ENCODE data around the gene TMEM109.

The TMEM109 gene

DNA sequence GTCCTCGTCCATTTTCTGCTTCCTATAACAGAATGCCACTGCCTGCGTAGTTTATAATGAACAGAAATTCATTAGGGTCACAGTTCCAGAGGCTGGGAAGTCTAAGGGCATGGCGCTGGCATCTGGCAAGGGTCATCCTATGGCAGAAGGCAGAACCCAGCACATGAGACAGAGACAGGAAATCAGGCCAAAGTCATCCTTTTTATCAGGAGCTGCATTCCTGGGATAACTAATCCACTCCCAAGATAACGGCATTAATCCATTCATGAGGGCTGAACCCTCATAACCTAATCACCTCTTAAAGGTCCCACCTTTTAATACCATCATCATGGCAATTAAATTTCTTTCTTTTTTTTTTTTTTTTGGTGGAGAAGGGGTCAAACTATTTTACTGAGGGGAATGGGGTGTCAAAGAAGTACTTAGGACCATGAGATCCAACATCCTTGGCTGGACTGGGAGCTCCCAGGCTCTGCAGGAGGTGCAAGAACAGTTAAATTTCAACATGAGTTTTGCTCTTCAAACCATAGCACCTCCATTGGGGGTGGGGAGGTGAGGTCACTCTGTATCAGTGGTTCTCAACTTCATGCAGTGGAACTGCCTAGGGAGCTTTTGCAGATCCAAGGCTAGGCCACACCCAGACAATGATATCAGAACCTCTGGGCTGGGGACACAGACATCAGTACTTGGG lies 4.4 kb downstream of the TMEM109 start:
- Histone ChIP-seq H3K36me3 (ENCODE audit: insufficient read depth, insufficient read length, low read length) (peaks cover 60% of the 10 kb centered on the region), H3K9ac (ENCODE audit: insufficient read length, low read depth) (no peak overlapping the region), H3K27me3 (ENCODE audit: insufficient read depth, insufficient read length) (no peaks in the 10 kb centered on the region), H3K4me1 (ENCODE audit: insufficient read depth, insufficient read length) (peaks cover 17% of the 10 kb centered on the region), H3K4me3 (ENCODE audit: insufficient read length, low read depth) (no peak overlapping the region), H3K9me3 (ENCODE audit: insufficient read depth, low read length) (peaks cover 1% of the 10 kb centered on the region; the same call in 1 of the 2 replicates)
- TF ChIP-seq YY1 (IDR thresholded peaks at IDR 0.05; ENCODE audit: insufficient read depth, insufficient read length), result no peak
- TF ChIP-seq ZNF274 (IDR thresholded peaks at IDR 0.05; ENCODE audit: low read depth, low read length), result no peak
- TF ChIP-seq SUZ12 (IDR thresholded peaks at IDR 0.05; ENCODE audit: extremely low read depth, insufficient read depth, insufficient read length), result no peak
- no peak for DNase-seq (ENCODE audit: low read depth, low spot score)

DNA sequence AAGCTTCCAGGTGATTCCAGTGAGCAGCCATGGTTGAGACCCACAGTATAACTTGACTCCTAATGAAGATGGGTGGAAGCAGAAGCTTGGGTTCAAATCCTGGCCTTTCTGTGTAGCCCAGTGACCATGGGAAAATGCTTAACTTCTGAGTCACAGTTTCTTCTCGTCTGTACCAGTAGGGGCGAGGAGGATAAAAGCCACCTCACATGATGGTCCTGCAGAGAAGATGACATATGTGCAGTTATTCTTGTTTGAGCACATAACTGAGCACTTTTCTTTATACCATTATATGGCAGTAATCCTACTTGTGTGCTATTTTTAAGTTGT lies 4.9 kb downstream of the TMEM109 start:
- H3K4me1 ChIP-seq (ENCODE audit: insufficient read depth, insufficient read length), result peaks cover 19% of the 10 kb centered on the region
- DNase-seq (ENCODE audit: low read depth, low spot score), result no peak
- peaks cover 6% of the 10 kb centered on the region; the same call in 1 of the 2 replicates for H3K9me3 ChIP-seq (ENCODE audit: insufficient read depth, low read length)
- H3K36me3 ChIP-seq (ENCODE audit: insufficient read depth, insufficient read length, low read length), result peaks cover 63% of the 10 kb centered on the region
- H3K27me3 ChIP-seq (ENCODE audit: insufficient read depth, insufficient read length), result no peaks in the 10 kb centered on the region
- no peak overlapping the region for H3K9ac ChIP-seq (ENCODE audit: insufficient read length, low read depth)
- TF ChIP-seq SUZ12 (IDR thresholded peaks at IDR 0.05; ENCODE audit: extremely low read depth, insufficient read depth, insufficient read length), result no peak
- no peak for TF ChIP-seq ZNF274 (IDR thresholded peaks at IDR 0.05; ENCODE audit: low read depth, low read length)
- TF ChIP-seq YY1 (IDR thresholded peaks at IDR 0.05; ENCODE audit: insufficient read depth, insufficient read length), result no peak
- H3K4me3 ChIP-seq (ENCODE audit: insufficient read length, low read depth), result no peak overlapping the region

GRCh38 chr11:60919320-60919719 lies 5.4 kb downstream of the TMEM109 start:
- no peak for DNase-seq (ENCODE audit: low read depth, low spot score)
- Histone ChIP-seq H3K9me3 (ENCODE audit: insufficient read depth, low read length) (peaks cover 7% of the 10 kb centered on the region; the same call in 1 of the 2 replicates), H3K36me3 (ENCODE audit: insufficient read depth, insufficient read length, low read length) (peaks cover 63% of the 10 kb centered on the region), H3K4me3 (ENCODE audit: insufficient read length, low read depth) (no peak overlapping the region), H3K27me3 (ENCODE audit: insufficient read depth, insufficient read length) (no peaks in the 10 kb centered on the region), H3K4me1 (ENCODE audit: insufficient read depth, insufficient read length) (peaks cover 19% of the 10 kb centered on the region), H3K9ac (ENCODE audit: insufficient read length, low read depth) (no peak overlapping the region)
- no peak for TF ChIP-seq ZNF274 (IDR thresholded peaks at IDR 0.05; ENCODE audit: low read depth, low read length)
- no peak for TF ChIP-seq YY1 (IDR thresholded peaks at IDR 0.05; ENCODE audit: insufficient read depth, insufficient read length)
- TF ChIP-seq SUZ12 (IDR thresholded peaks at IDR 0.05; ENCODE audit: extremely low read depth, insufficient read depth, insufficient read length), result no peak

GRCh38 chr11:60919956-60920355 lies 6.0 kb downstream of the TMEM109 start:
- peaks cover 63% of the 10 kb centered on the region for H3K36me3 ChIP-seq (ENCODE audit: insufficient read depth, insufficient read length, low read length)
- H3K9ac ChIP-seq (ENCODE audit: insufficient read length, low read depth), result no peak overlapping the region
- H3K9me3 ChIP-seq (ENCODE audit: insufficient read depth, low read length), result peaks cover 7% of the 10 kb centered on the region; the same call in 1 of the 2 replicates
- no peak for DNase-seq (ENCODE audit: low read depth, low spot score)
- no peak overlapping the region for H3K4me3 ChIP-seq (ENCODE audit: insufficient read length, low read depth)
- peaks cover 18% of the 10 kb centered on the region for H3K4me1 ChIP-seq (ENCODE audit: insufficient read depth, insufficient read length)
- no peaks in the 10 kb centered on the region for H3K27me3 ChIP-seq (ENCODE audit: insufficient read depth, insufficient read length)
- TF ChIP-seq SUZ12 (IDR thresholded peaks at IDR 0.05; ENCODE audit: extremely low read depth, insufficient read depth, insufficient read length) (no peak), ZNF274 (IDR thresholded peaks at IDR 0.05; ENCODE audit: low read depth, low read length) (no peak), YY1 (IDR thresholded peaks at IDR 0.05; ENCODE audit: insufficient read depth, insufficient read length) (no peak)

DNA sequence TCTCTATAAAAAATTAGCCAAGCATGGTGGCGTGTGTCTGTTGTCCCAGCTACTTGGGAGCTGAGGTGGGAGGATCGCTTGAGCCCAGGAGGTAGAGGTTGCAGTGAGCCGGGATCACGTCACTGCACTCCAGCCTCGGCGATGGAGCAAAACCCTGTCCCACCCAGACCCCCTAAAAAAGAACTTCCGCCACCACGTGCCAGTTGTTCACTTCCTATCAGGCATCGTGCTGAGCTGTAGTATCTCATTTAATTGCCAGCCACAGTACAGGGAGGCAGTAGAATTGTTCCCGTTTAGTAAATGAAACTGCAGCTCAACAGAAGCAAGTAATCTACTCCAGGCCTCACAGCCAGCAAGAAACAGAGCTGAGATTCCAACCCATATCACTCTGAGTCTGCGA lies 7.3 kb downstream of the TMEM109 start:
- peaks cover 7% of the 10 kb centered on the region; the same call in 1 of the 2 replicates for H3K9me3 ChIP-seq (ENCODE audit: insufficient read depth, low read length)
- no peak overlapping the region for H3K9ac ChIP-seq (ENCODE audit: insufficient read length, low read depth)
- no peaks in the 10 kb centered on the region for H3K27me3 ChIP-seq (ENCODE audit: insufficient read depth, insufficient read length)
- no peak overlapping the region for H3K4me3 ChIP-seq (ENCODE audit: insufficient read length, low read depth)
- no peak for DNase-seq (ENCODE audit: low read depth, low spot score)
- peaks cover 66% of the 10 kb centered on the region for H3K36me3 ChIP-seq (ENCODE audit: insufficient read depth, insufficient read length, low read length)
- peaks cover 14% of the 10 kb centered on the region for H3K4me1 ChIP-seq (ENCODE audit: insufficient read depth, insufficient read length)
- no peak for TF ChIP-seq ZNF274 (IDR thresholded peaks at IDR 0.05; ENCODE audit: low read depth, low read length)
- no peak for TF ChIP-seq YY1 (IDR thresholded peaks at IDR 0.05; ENCODE audit: insufficient read depth, insufficient read length)
- TF ChIP-seq SUZ12 (IDR thresholded peaks at IDR 0.05; ENCODE audit: extremely low read depth, insufficient read depth, insufficient read length), result no peak

DNA sequence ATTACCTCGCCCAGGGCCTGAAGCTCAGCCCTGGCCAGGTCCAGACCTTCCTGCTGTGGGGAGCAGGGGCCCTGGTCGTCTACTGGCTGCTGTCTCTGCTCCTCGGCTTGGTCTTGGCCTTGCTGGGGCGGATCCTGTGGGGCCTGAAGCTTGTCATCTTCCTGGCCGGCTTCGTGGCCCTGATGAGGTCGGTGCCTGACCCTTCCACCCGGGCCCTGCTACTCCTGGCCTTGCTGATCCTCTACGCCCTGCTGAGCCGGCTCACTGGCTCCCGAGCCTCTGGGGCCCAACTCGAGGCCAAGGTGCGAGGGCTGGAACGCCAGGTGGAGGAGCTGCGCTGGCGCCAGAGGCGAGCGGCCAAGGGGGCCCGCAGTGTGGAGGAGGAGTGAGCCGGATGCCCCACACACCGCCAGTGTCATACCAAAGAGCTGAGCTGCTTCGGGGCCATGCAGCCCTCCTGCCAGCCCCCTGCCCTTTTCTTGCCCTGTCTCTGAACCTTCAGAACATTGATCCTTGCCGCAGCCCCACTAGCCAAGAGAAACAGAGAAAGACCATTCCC lies 7.9 kb downstream of the TMEM109 start:
- Histone ChIP-seq H3K4me1 (ENCODE audit: insufficient read depth, insufficient read length) (peaks cover 10% of the 10 kb centered on the region), H3K36me3 (ENCODE audit: insufficient read depth, insufficient read length, low read length) (peaks cover 68% of the 10 kb centered on the region), H3K9me3 (ENCODE audit: insufficient read depth, low read length) (peaks cover 7% of the 10 kb centered on the region; the same call in 1 of the 2 replicates), H3K9ac (ENCODE audit: insufficient read length, low read depth) (no peak overlapping the region), H3K4me3 (ENCODE audit: insufficient read length, low read depth) (no peak overlapping the region), H3K27me3 (ENCODE audit: insufficient read depth, insufficient read length) (no peaks in the 10 kb centered on the region)
- DNase-seq (ENCODE audit: low read depth, low spot score), result no peak
- TF ChIP-seq ZNF274 (IDR thresholded peaks at IDR 0.05; ENCODE audit: low read depth, low read length), result no peak
- TF ChIP-seq SUZ12 (IDR thresholded peaks at IDR 0.05; ENCODE audit: extremely low read depth, insufficient read depth, insufficient read length), result no peak
- TF ChIP-seq YY1 (IDR thresholded peaks at IDR 0.05; ENCODE audit: insufficient read depth, insufficient read length), result no peak

DNA sequence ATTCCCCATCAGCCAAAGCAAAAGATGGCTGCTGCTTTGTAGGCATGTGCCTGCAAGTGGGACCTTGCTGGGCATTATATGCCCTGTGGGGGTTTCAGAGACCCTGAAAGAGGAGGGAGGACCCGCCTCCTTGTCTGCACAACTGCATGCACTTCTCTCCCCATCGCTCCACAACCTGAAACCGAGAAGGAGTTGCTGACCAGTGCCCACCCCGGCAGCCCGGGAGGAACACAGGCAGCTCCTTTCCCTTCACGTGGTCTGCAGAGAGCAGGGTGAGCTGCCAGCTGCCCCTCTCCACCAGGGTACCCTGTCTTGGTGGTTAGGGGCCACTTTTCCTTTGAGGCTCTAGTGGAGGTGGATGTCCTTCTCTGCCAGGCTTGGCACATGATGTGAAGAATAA lies 8.9 kb downstream of the TMEM109 start:
- no peak for TF ChIP-seq YY1 (IDR thresholded peaks at IDR 0.05; ENCODE audit: insufficient read depth, insufficient read length)
- no peak for TF ChIP-seq SUZ12 (IDR thresholded peaks at IDR 0.05; ENCODE audit: extremely low read depth, insufficient read depth, insufficient read length)
- TF ChIP-seq ZNF274 (IDR thresholded peaks at IDR 0.05; ENCODE audit: low read depth, low read length), result no peak
- Histone ChIP-seq H3K27me3 (ENCODE audit: insufficient read depth, insufficient read length) (no peaks in the 10 kb centered on the region), H3K36me3 (ENCODE audit: insufficient read depth, insufficient read length, low read length) (peaks cover 70% of the 10 kb centered on the region), H3K9me3 (ENCODE audit: insufficient read depth, low read length) (peaks cover 7% of the 10 kb centered on the region; the same call in 1 of the 2 replicates), H3K4me1 (ENCODE audit: insufficient read depth, insufficient read length) (peaks cover 7% of the 10 kb centered on the region), H3K9ac (ENCODE audit: insufficient read length, low read depth) (no peak overlapping the region), H3K4me3 (ENCODE audit: insufficient read length, low read depth) (no peak overlapping the region)
- DNase-seq (ENCODE audit: low read depth, low spot score), result no peak
